Effector CD4-positive, alpha-beta T cell (primary cell): ENCODE data around the gene SMAD1.
"Not testable (repeated sequence)": the region's sequence is repeated elsewhere in the genome, so short reads cannot be mapped to it uniquely, and the experiment has no call there.

Source experiments
- DNase-seq: peaks from one replicate; pipeline ENCODE4 v3.0.0-alpha.2; 2020

The SMAD1 gene

GRCh38 chr4:145566086-145566708 is 84.5 kb downstream of the SMAD1 start:
- no peak for DNase-seq

- no peak for DNase-seq
These were observed 85.1 kb downstream of the SMAD1 start for GRCh38 chr4:145566768-145567167.

- no peak for DNase-seq
These were observed 85.9 kb downstream of the SMAD1 start for GRCh38 chr4:145567516-145567915.

- not testable (repeated sequence) for DNase-seq
These were observed 92.9 kb downstream of the SMAD1 start for GRCh38 chr4:145574546-145574945.

GRCh38 chr4:145580906-145581305 is 99.3 kb downstream of the SMAD1 start:
- DNase-seq, result no peak

- DNase-seq, result no peak
These were observed 101.8 kb downstream of the SMAD1 start for GRCh38 chr4:145583191-145584055.

- DNase-seq, result no peak
These were observed 105.6 kb downstream of the SMAD1 start for GRCh38 chr4:145587088-145587754.

- DNase-seq, result not testable (repeated sequence)
These were observed 107.7 kb downstream of the SMAD1 start for GRCh38 chr4:145589381-145589780.

GRCh38 chr4:145589916-145590702 is 108.5 kb downstream of the SMAD1 start:
- no peak for DNase-seq

GRCh38 chr4:145602129-145602760 is 120.6 kb downstream of the SMAD1 start:
- DNase-seq, result no peak

GRCh38 chr4:145605941-145606340 is 124.3 kb downstream of the SMAD1 start:
- DNase-seq, result no peak
